SJCRH30 (cell line): ENCODE data around the gene LPGAT1. TPM values are rescaled to one million over a fixed set of nuclear protein-coding genes. Genes with fewer than 3 reads are reported as not detected.
A peak's percentile ranks its signal among the peaks of the same experiment; 100 is the strongest.

Experiments used
- DNase-seq, 2 experiments: peaks; one replicate each; pipeline ENCODE4 v3.0.0-alpha.2; 2015 to 2020
- H3K27ac ChIP-seq: fragments of 250-450 bp; sonication (Bioruptor Pico); 2 replicates; pipeline ENCODE4 v1.5.1; 2020; ENCODE audit warnings: mild to moderate bottlenecking, moderate library complexity
- H3K27me3 ChIP-seq: fragments of 250-450 bp; sonication (Bioruptor Pico); 2 replicates; pipeline ENCODE4 v1.5.1; 2020; ENCODE audit warnings: mild to moderate bottlenecking, moderate library complexity
- H3K36me3 ChIP-seq: fragments of 250-450 bp; sonication (Bioruptor Pico); 2 replicates; pipeline ENCODE4 v1.5.1; 2020; ENCODE audit warnings: mild to moderate bottlenecking, moderate library complexity
- H3K4me1 ChIP-seq: fragments of 250-450 bp; sonication (Bioruptor Pico); 2 replicates; pipeline ENCODE4 v1.5.1; 2020; ENCODE audit warnings: mild to moderate bottlenecking, moderate library complexity
- H3K4me3 ChIP-seq: fragments of 250-450 bp; sonication (Bioruptor Pico); 2 replicates; pipeline ENCODE4 v1.5.1; 2020; ENCODE audit warnings: mild to moderate bottlenecking, moderate library complexity
- H3K9me3 ChIP-seq: fragments of 250-450 bp; sonication (Bioruptor Pico); replicated peaks from 2 replicates; pipeline ENCODE4 v1.5.1; 2020; ENCODE audit warnings: mild to moderate bottlenecking, moderate library complexity
- total RNA-seq: library from RNA; depleted of rRNA; stranded (reverse); fragments of >200 nt; shearing (Covaris generic); gene quantifications from 2 replicates; pipeline ENCODE4 v1.2.3, GENCODE V29; 2014

The LPGAT1 gene
- total RNA-seq, 1 experiment from 2014 or later: 70.0 TPM

- DNase-seq: no peak
- Histone ChIP-seq H3K9me3 (no peaks in the 10 kb centered on the region; the same call in 1 of the 2 replicates), H3K4me3 (no peak overlapping the region), H3K27me3 (no peaks in the 10 kb centered on the region), H3K4me1 (peaks cover 4% of the 10 kb centered on the region; the same call in 1 of the 2 replicates), H3K36me3 (no peaks in the 10 kb centered on the region), H3K27ac (no peak overlapping the region)
Measured at GRCh38 chr1:211839106-211839505, 8.5 kb upstream of the LPGAT1 start.

GRCh38 chr1:211833174-211833820, 2.7 kb upstream of the LPGAT1 start:
- Histone ChIP-seq H3K27ac (no peak overlapping the region), H3K9me3 (no peaks in the 10 kb centered on the region), H3K27me3 (no peaks in the 10 kb centered on the region), H3K4me1 (peaks cover 7% of the 10 kb centered on the region; the same call in 1 of the 2 replicates), H3K36me3 (no peaks in the 10 kb centered on the region), H3K4me3 (no peak overlapping the region)
- DNase-seq: no peak

GRCh38 chr1:211832661-211833060, 2.1 kb upstream of the LPGAT1 start:
- Histone ChIP-seq H3K27me3 (no peaks in the 10 kb centered on the region), H3K36me3 (no peaks in the 10 kb centered on the region), H3K9me3 (no peaks in the 10 kb centered on the region), H3K4me1 (peaks cover 7% of the 10 kb centered on the region; the same call in 1 of the 2 replicates), H3K27ac (no peak overlapping the region), H3K4me3 (no peak overlapping the region)
- no peak for DNase-seq

GRCh38 chr1:211831558-211832323, 1.2 kb upstream of the LPGAT1 start:
- H3K4me1 ChIP-seq: peaks cover 9% of the 10 kb centered on the region
- no peaks in the 10 kb centered on the region for H3K36me3 ChIP-seq
- H3K9me3 ChIP-seq: no peaks in the 10 kb centered on the region
- H3K27me3 ChIP-seq: no peaks in the 10 kb centered on the region
- no peak overlapping the region for H3K4me3 ChIP-seq
- no peak for DNase-seq
- H3K27ac ChIP-seq: no peak overlapping the region

- H3K4me3 ChIP-seq: peak overlapping the region; percentile 77
- no peaks in the 10 kb centered on the region for H3K27me3 ChIP-seq
- H3K27ac ChIP-seq: peak overlapping the region; percentile 31; the same call in 1 of the 2 replicates
- DNase-seq: peak in 1 of 2 experiments; percentile 38
- H3K9me3 ChIP-seq: no peaks in the 10 kb centered on the region
- peaks cover 13% of the 10 kb centered on the region for H3K4me1 ChIP-seq
- H3K36me3 ChIP-seq: peaks cover 13% of the 10 kb centered on the region
Measured at GRCh38 chr1:211830055-211830327, 572 bp downstream of the LPGAT1 start.

- peak; percentile 67 to 78 for DNase-seq
- no peaks in the 10 kb centered on the region for H3K27me3 ChIP-seq
- H3K4me1 ChIP-seq: peaks cover 13% of the 10 kb centered on the region
- peaks cover 16% of the 10 kb centered on the region for H3K36me3 ChIP-seq
- peak overlapping the region; percentile 31; the same call in 1 of the 2 replicates for H3K27ac ChIP-seq
- peak overlapping the region; percentile 77 for H3K4me3 ChIP-seq
- H3K9me3 ChIP-seq: no peaks in the 10 kb centered on the region
Measured at GRCh38 chr1:211829343-211830054, 1.1 kb downstream of the LPGAT1 start.

- Histone ChIP-seq H3K4me3 (peak overlapping the region; percentile 77), H3K27me3 (no peaks in the 10 kb centered on the region), H3K9me3 (no peaks in the 10 kb centered on the region), H3K4me1 (peaks cover 13% of the 10 kb centered on the region), H3K36me3 (peaks cover 23% of the 10 kb centered on the region), H3K27ac (no peak overlapping the region; the same call in 1 of the 2 replicates)
- no peak for DNase-seq
Measured at GRCh38 chr1:211828584-211829342, 1.8 kb downstream of the LPGAT1 start.

- no peak for DNase-seq
- Histone ChIP-seq H3K27ac (no peak overlapping the region), H3K4me3 (no peak overlapping the region), H3K4me1 (peaks cover 13% of the 10 kb centered on the region), H3K9me3 (no peaks in the 10 kb centered on the region), H3K36me3 (peaks cover 33% of the 10 kb centered on the region), H3K27me3 (no peaks in the 10 kb centered on the region)
Measured at GRCh38 chr1:211827051-211827450, 3.5 kb downstream of the LPGAT1 start.

GRCh38 chr1:211825980-211826379, 4.6 kb downstream of the LPGAT1 start:
- Histone ChIP-seq H3K4me3 (no peak overlapping the region), H3K9me3 (no peaks in the 10 kb centered on the region), H3K4me1 (peaks cover 13% of the 10 kb centered on the region), H3K27me3 (no peaks in the 10 kb centered on the region), H3K36me3 (peaks cover 44% of the 10 kb centered on the region), H3K27ac (no peak overlapping the region)
- no peak for DNase-seq

GRCh38 chr1:211822677-211823407, 7.7 kb downstream of the LPGAT1 start:
- peaks cover 6% of the 10 kb centered on the region for H3K4me1 ChIP-seq
- H3K36me3 ChIP-seq: peaks cover 56% of the 10 kb centered on the region
- H3K9me3 ChIP-seq: no peaks in the 10 kb centered on the region
- no peaks in the 10 kb centered on the region for H3K27me3 ChIP-seq
- DNase-seq: no peak
- H3K27ac ChIP-seq: no peak overlapping the region
- no peak overlapping the region for H3K4me3 ChIP-seq

- H3K9me3 ChIP-seq: no peaks in the 10 kb centered on the region
- H3K4me1 ChIP-seq: no peaks in the 10 kb centered on the region
- H3K36me3 ChIP-seq: peaks cover 45% of the 10 kb centered on the region
- H3K27me3 ChIP-seq: no peaks in the 10 kb centered on the region
- no peak overlapping the region for H3K27ac ChIP-seq
- no peak for DNase-seq
- no peak overlapping the region for H3K4me3 ChIP-seq
Measured at GRCh38 chr1:211816586-211816985, 14.0 kb downstream of the LPGAT1 start.

GRCh38 chr1:211814313-211814712, 16.2 kb downstream of the LPGAT1 start:
- Histone ChIP-seq H3K27me3 (no peaks in the 10 kb centered on the region), H3K4me1 (no peaks in the 10 kb centered on the region), H3K9me3 (no peaks in the 10 kb centered on the region), H3K27ac (no peak overlapping the region), H3K36me3 (peaks cover 41% of the 10 kb centered on the region), H3K4me3 (no peak overlapping the region)
- DNase-seq: no peak

GRCh38 chr1:211813590-211813989, 17.0 kb downstream of the LPGAT1 start:
- H3K27ac ChIP-seq: no peak overlapping the region
- no peaks in the 10 kb centered on the region for H3K4me1 ChIP-seq
- no peaks in the 10 kb centered on the region for H3K27me3 ChIP-seq
- H3K4me3 ChIP-seq: no peak overlapping the region
- H3K9me3 ChIP-seq: no peaks in the 10 kb centered on the region
- peaks cover 41% of the 10 kb centered on the region for H3K36me3 ChIP-seq
- DNase-seq: no peak

- no peaks in the 10 kb centered on the region for H3K27me3 ChIP-seq
- no peak for DNase-seq
- peaks cover 33% of the 10 kb centered on the region for H3K36me3 ChIP-seq
Measured at GRCh38 chr1:211812584-211812983, 18.0 kb downstream of the LPGAT1 start.

More at GRCh38 chr1:211812584-211812983, 18.0 kb downstream of the LPGAT1 start:
- Histone ChIP-seq H3K4me3 (no peak overlapping the region), H3K9me3 (no peaks in the 10 kb centered on the region), H3K4me1 (no peaks in the 10 kb centered on the region), H3K27ac (no peak overlapping the region)
